ENCODE results near the gene BTBD9. TPM values are rescaled to one million over a fixed set of nuclear protein-coding genes. Genes with fewer than 3 reads are reported as not detected.
A peak's percentile ranks its signal among the peaks of the same experiment; 100 is the strongest.

BTBD9 gene
- total RNA-seq, 4 donors from 2014 or later, result 5.5 to 14.1 (median 6.3) TPM

DNA sequence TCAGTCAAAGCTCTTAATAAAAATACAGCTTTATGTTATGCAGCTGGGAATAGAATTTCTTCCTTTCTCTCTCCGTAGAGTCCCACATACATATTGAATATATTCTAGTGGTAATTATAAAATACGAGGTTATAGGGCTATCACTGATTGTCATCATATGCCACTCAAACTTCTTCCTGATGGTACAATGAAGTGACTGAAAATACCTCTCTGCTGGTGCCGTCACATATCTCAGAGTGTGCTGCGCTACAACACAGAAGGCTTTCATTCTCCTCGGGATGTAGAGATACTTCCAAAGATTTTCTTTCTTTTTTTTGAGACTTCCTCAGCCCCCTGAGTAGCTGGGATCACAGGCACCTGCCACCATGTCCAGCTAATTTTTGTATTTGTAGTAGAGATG is 249.9 kb downstream of the BTBD9 start:
- Histone ChIP-seq H3K27ac (no peak overlapping the region), H3K4me1 (peaks cover 37 to 39% of the 10 kb centered on the region in 2 donors), H3K4me3 (no peak overlapping the region), H3K27me3 (no peaks in the 10 kb centered on the region), H3K9me3 (no peaks in the 10 kb centered on the region), H3K36me3 (no peaks in the 10 kb centered on the region)
- DNase-seq (no peak), ATAC-seq (no peak)
- intact Hi-C loops (cut with DNase I; ENCODE audit: low total_unique reads) (no loop called here), in situ Hi-C loops (cut with MboI; ENCODE audit: low sequenced_read_pairs in 4 of 4) (no loop called here)
- no peak for TF ChIP-seq POLR2A (IDR thresholded peaks at IDR 0.05)
- TF ChIP-seq, protein P1, sequence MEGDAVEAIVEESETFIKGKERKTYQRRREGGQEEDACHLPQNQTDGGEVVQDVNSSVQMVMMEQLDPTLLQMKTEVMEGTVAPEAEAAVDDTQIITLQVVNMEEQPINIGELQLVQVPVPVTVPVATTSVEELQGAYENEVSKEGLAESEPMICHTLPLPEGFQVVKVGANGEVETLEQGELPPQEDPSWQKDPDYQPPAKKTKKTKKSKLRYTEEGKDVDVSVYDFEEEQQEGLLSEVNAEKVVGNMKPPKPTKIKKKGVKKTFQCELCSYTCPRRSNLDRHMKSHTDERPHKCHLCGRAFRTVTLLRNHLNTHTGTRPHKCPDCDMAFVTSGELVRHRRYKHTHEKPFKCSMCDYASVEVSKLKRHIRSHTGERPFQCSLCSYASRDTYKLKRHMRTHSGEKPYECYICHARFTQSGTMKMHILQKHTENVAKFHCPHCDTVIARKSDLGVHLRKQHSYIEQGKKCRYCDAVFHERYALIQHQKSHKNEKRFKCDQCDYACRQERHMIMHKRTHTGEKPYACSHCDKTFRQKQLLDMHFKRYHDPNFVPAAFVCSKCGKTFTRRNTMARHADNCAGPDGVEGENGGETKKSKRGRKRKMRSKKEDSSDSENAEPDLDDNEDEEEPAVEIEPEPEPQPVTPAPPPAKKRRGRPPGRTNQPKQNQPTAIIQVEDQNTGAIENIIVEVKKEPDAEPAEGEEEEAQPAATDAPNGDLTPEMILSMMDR (IDR thresholded peaks at IDR 0.05 in 4 of 5, conservative IDR thresholded peaks at IDR 0.05 in 1 of 5), result no peak

DNA sequence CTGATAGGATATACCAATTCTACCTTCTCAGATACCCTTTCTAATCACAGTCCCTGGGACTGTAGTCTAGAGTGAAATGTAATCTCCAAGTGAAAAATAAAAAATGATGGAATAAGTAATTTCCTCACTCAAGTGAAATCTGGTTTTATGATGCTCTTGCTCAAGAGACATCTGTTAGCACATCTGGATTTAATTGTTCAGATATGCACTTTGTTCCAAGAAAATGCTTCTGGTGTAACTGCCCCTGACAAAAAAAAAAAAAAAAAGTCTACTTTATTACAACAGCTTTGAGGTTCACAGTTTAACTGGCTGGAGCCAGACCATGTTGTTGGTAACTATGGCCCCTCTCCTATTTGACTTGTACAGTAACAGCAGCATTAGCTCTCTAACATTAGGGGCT is 251.8 kb downstream of the BTBD9 start:
- TF ChIP-seq POLR2A (IDR thresholded peaks at IDR 0.05), result no peak
- TF ChIP-seq, protein P1 (IDR thresholded peaks at IDR 0.05 in 4 of 5, conservative IDR thresholded peaks at IDR 0.05 in 1 of 5), result no peak
- Histone ChIP-seq H3K27ac (no peak overlapping the region), H3K36me3 (no peaks in the 10 kb centered on the region), H3K27me3 (no peaks in the 10 kb centered on the region), H3K4me1 (peaks cover 37 to 39% of the 10 kb centered on the region in 2 donors), H3K9me3 (no peaks in the 10 kb centered on the region), H3K4me3 (no peak overlapping the region)
- intact Hi-C loops (cut with DNase I; ENCODE audit: low total_unique reads), result no loop called here
- in situ Hi-C loops (cut with MboI; ENCODE audit: low sequenced_read_pairs in 4 of 4), result no loop called here
- DNase-seq (no peak), ATAC-seq (peak; percentile 54 to 57)

DNA sequence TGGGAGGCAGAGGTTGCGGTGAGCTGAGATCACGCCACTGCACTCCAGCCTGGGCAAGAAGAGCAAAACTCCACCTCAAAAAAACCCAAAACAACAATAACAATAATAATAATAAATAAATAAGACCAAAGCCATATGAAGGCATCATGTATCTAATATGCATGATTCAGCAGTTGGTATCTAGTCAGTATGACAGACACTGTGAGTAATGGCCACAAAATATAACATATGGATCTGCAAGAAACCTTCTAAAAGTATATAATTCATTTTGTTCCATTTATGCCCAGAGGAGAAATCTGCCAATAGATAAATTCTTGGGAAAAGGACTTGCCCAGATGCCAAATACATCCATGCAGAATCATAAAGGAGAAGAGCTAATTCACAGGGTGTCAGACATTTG is 252.3 kb downstream of the BTBD9 start:
- H3K4me3 ChIP-seq, result no peak overlapping the region
- H3K9me3 ChIP-seq, result no peaks in the 10 kb centered on the region
- peaks cover 36 to 38% of the 10 kb centered on the region in 2 donors for H3K4me1 ChIP-seq
- H3K27ac ChIP-seq, result no peak overlapping the region
- ATAC-seq (no peak), DNase-seq (no peak)
- no peaks in the 10 kb centered on the region for H3K27me3 ChIP-seq
- intact Hi-C loops (cut with DNase I; ENCODE audit: low total_unique reads) (no loop called here), in situ Hi-C loops (cut with MboI; ENCODE audit: low sequenced_read_pairs in 4 of 4) (no loop called here)
- no peaks in the 10 kb centered on the region for H3K36me3 ChIP-seq
- TF ChIP-seq, protein P1 (IDR thresholded peaks at IDR 0.05 in 4 of 5, conservative IDR thresholded peaks at IDR 0.05 in 1 of 5), result no peak
- TF ChIP-seq POLR2A (IDR thresholded peaks at IDR 0.05), result no peak

DNA sequence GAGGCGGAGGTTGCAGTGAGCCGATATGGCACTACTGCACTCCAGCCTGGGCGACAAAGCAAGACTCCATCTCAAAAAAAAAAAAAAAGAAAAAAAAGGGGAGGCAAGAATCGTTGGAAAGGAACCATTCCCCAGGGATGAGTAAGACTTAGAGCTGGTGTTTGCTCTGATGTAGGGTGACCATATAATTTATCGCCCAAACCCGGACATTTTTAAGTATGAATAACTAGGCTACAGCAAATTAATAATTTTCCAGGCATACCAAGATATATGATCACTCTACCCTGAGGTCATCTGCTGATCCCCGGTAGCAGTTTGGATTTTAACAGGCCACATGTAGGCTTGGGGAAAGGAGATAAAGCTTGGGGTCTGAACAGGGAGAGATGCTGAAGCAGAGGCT is 260.9 kb downstream of the BTBD9 start:
- no peak for ATAC-seq
- no peaks in the 10 kb centered on the region for H3K9me3 ChIP-seq
- H3K4me1 ChIP-seq, result peaks cover 0 to 13% of the 10 kb centered on the region in 2 donors
- no peak overlapping the region for H3K27ac ChIP-seq
- no peak overlapping the region for H3K4me3 ChIP-seq
- intact Hi-C loops (cut with DNase I; ENCODE audit: low total_unique reads) (no loop called here), in situ Hi-C loops (cut with MboI; ENCODE audit: low sequenced_read_pairs in 4 of 4) (no loop called here)
- no peaks in the 10 kb centered on the region for H3K27me3 ChIP-seq
- no peak for DNase-seq
- TF ChIP-seq, protein P1 (IDR thresholded peaks at IDR 0.05 in 4 of 5, conservative IDR thresholded peaks at IDR 0.05 in 1 of 5), result no peak
- no peak for TF ChIP-seq POLR2A (IDR thresholded peaks at IDR 0.05)
- H3K36me3 ChIP-seq, result no peaks in the 10 kb centered on the region

DNA sequence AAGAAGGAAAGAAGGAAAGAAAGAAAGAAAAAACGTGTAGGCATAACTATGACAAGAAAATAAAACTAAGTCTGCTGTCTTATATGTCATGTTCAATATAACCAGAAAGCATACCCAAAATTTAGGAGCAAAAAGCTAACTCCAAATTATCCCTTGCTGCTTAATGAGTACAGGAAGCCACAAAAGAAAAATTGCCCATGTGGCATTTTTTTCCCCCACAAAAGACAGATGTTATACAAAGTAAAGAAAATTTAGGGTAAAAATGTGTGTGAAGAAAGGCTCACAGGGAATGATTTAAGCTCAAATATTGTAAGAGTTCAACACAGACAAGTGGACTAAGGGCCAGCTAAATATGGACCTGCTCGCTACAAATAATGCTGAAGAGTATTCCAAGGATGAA is 263.8 kb downstream of the BTBD9 start:
- Histone ChIP-seq H3K27ac (no peak overlapping the region), H3K4me3 (no peak overlapping the region), H3K36me3 (no peaks in the 10 kb centered on the region), H3K27me3 (no peaks in the 10 kb centered on the region), H3K4me1 (peaks cover 5 to 28% of the 10 kb centered on the region in 2 donors), H3K9me3 (no peaks in the 10 kb centered on the region)
- ATAC-seq, result no peak
- TF ChIP-seq, protein P1 (IDR thresholded peaks at IDR 0.05 in 4 of 5, conservative IDR thresholded peaks at IDR 0.05 in 1 of 5), result no peak
- no peak for TF ChIP-seq POLR2A (IDR thresholded peaks at IDR 0.05)
- in situ Hi-C loops (cut with MboI; ENCODE audit: low sequenced_read_pairs in 4 of 4), result no loop called here
- DNase-seq, result no peak
- intact Hi-C loops (cut with DNase I; ENCODE audit: low total_unique reads), result no loop called here
